NK-92 (cell line): Measurements from ENCODE around the gene UIMC1.
"Not testable (repeated sequence)": the region's sequence is repeated elsewhere in the genome, so short reads cannot be mapped to it uniquely, and the experiment has no call there.

Experiments used
- DNase-seq: peaks from one replicate; lab custom pipeline; 2025; ENCODE audit not compliant: unreplicated experiment; lab: John Stamatoyannopoulos, UW

Gene UIMC1

GRCh38 chr5:177006265-177006972 lies at the start of gene UIMC1:
TSS of gene UIMC1 (minus strand) at chr5:177006779. CDS start at chr5:176982615, 24,164 bp downstream.
- peak; percentile 40 for DNase-seq

GRCh38 chr5:177049285-177049684 lies 42.7 kb upstream of the UIMC1 start:
- no peak for DNase-seq

- not testable (repeated sequence) for DNase-seq
Observed at GRCh38 chr5:177048531-177048930, 42.0 kb upstream of the UIMC1 start.

- no peak for DNase-seq
Observed at GRCh38 chr5:177045631-177046030, 39.1 kb upstream of the UIMC1 start.

- no peak for DNase-seq
Observed at GRCh38 chr5:177044641-177045040, 38.1 kb upstream of the UIMC1 start.

- no peak for DNase-seq
Observed at GRCh38 chr5:177043958-177044357, 37.4 kb upstream of the UIMC1 start.

GRCh38 chr5:177043114-177043513 lies 36.5 kb upstream of the UIMC1 start:
- no peak for DNase-seq

- DNase-seq: no peak
Observed at GRCh38 chr5:177041936-177042335, 35.4 kb upstream of the UIMC1 start.

- no peak for DNase-seq
Observed at GRCh38 chr5:177040814-177041420, 34.3 kb upstream of the UIMC1 start.

- no peak for DNase-seq
Observed at GRCh38 chr5:177036921-177037320, 30.3 kb upstream of the UIMC1 start.

- DNase-seq: no peak
Observed at GRCh38 chr5:177036443-177036842, 29.9 kb upstream of the UIMC1 start.

- no peak for DNase-seq
Observed at GRCh38 chr5:177035976-177036375, 29.4 kb upstream of the UIMC1 start.

- DNase-seq: no peak
Observed at GRCh38 chr5:177029498-177029897, 22.9 kb upstream of the UIMC1 start.

GRCh38 chr5:177027665-177028064 lies 21.1 kb upstream of the UIMC1 start:
- no peak for DNase-seq

- DNase-seq: no peak
Observed at GRCh38 chr5:177025101-177025601, 18.6 kb upstream of the UIMC1 start.

GRCh38 chr5:177024559-177024958 lies 18.0 kb upstream of the UIMC1 start:
- DNase-seq: no peak

- DNase-seq: no peak
Observed at GRCh38 chr5:177023303-177023664, 16.7 kb upstream of the UIMC1 start.

- peak; percentile 31 for DNase-seq
Observed at GRCh38 chr5:177022386-177023302, 16.1 kb upstream of the UIMC1 start, which contains the start of gene ZNF346. TSS of gene ZNF346 (plus strand) at chr5:177022696. CDS start at chr5:177022739, 43 bp downstream.

- no peak for DNase-seq
Observed at GRCh38 chr5:177020033-177020432, 13.5 kb upstream of the UIMC1 start.

GRCh38 chr5:177018341-177018740 lies 11.8 kb upstream of the UIMC1 start:
- no peak for DNase-seq

- DNase-seq: no peak
Observed at GRCh38 chr5:177015156-177015555, 8.6 kb upstream of the UIMC1 start.
